Nephron progenitor cell (in vitro differentiated cells): Measurements from ENCODE around the gene SKA3.
"Not testable (repeated sequence)": the region's sequence is repeated elsewhere in the genome, so short reads cannot be mapped to it uniquely, and the experiment has no call there.

Source experiments
- DNase-seq: peaks from one replicate; pipeline ENCODE4 v3.0.0; 2021
- H3K27ac Mint-ChIP-seq: 2 replicates; pipeline ENCODE4 v1.8.0; 2021; ENCODE audit warnings: mild to moderate bottlenecking, moderate library complexity, mixed read lengths
- H3K27me3 Mint-ChIP-seq: 2 replicates; pipeline ENCODE4 v1.8.0; 2021; ENCODE audit warnings: mild to moderate bottlenecking, low read depth, mixed read lengths; ENCODE audit not compliant: poor library complexity
- H3K36me3 Mint-ChIP-seq: 2 replicates; pipeline ENCODE4 v1.8.0; 2021; ENCODE audit warnings: low read depth, mixed read lengths
- H3K4me1 Mint-ChIP-seq: 2 replicates; pipeline ENCODE4 v1.8.0; 2021; ENCODE audit warnings: mixed read lengths
- H3K4me3 Mint-ChIP-seq: 2 replicates; pipeline ENCODE4 v1.8.0; 2021; ENCODE audit warnings: mild to moderate bottlenecking, moderate library complexity, mixed read lengths
- H3K9me3 Mint-ChIP-seq: 2 replicates; pipeline ENCODE4 v1.8.0; 2021; ENCODE audit warnings: mild to moderate bottlenecking, moderate library complexity, mixed read lengths
- TF ChIP-seq, protein P1 (sequence below): fragments of 200-600 bp; sonication (generic); IDR thresholded peaks from 2 replicates; pipeline ENCODE4 v1.5.0; 2021; ENCODE audit warnings: antibody characterized with exemption

The SKA3 gene

DNA sequence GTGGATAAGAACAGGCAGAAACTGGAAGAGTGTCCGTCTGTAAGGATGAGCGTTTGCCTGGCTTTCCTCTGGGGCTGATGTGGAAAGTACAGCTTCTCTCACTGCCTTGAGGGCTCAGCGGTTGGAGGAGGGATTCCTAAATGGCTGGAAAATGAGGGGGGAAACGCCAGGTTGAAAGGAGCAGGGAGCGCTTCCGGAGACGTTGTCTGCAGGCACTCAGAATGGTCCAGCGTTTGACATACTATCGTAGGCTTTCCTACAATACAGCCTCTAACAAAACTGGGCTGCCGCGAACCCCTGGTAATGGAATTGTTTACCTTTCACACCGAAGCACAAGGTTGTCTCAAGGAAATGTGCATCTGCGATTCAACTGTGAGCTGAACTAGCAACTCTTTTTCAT, 40.0 kb upstream of the SKA3 start:
- no peak overlapping the region for H3K27ac Mint-ChIP-seq
- peaks cover 21% of the 10 kb centered on the region for H3K9me3 Mint-ChIP-seq
- peaks cover 5% of the 10 kb centered on the region for H3K4me1 Mint-ChIP-seq
- no peaks in the 10 kb centered on the region for H3K36me3 Mint-ChIP-seq
- TF ChIP-seq, protein P1, sequence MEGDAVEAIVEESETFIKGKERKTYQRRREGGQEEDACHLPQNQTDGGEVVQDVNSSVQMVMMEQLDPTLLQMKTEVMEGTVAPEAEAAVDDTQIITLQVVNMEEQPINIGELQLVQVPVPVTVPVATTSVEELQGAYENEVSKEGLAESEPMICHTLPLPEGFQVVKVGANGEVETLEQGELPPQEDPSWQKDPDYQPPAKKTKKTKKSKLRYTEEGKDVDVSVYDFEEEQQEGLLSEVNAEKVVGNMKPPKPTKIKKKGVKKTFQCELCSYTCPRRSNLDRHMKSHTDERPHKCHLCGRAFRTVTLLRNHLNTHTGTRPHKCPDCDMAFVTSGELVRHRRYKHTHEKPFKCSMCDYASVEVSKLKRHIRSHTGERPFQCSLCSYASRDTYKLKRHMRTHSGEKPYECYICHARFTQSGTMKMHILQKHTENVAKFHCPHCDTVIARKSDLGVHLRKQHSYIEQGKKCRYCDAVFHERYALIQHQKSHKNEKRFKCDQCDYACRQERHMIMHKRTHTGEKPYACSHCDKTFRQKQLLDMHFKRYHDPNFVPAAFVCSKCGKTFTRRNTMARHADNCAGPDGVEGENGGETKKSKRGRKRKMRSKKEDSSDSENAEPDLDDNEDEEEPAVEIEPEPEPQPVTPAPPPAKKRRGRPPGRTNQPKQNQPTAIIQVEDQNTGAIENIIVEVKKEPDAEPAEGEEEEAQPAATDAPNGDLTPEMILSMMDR, result no peak
- no peak for DNase-seq
- H3K4me3 Mint-ChIP-seq, result no peak overlapping the region
- peaks cover 14% of the 10 kb centered on the region for H3K27me3 Mint-ChIP-seq

DNA sequence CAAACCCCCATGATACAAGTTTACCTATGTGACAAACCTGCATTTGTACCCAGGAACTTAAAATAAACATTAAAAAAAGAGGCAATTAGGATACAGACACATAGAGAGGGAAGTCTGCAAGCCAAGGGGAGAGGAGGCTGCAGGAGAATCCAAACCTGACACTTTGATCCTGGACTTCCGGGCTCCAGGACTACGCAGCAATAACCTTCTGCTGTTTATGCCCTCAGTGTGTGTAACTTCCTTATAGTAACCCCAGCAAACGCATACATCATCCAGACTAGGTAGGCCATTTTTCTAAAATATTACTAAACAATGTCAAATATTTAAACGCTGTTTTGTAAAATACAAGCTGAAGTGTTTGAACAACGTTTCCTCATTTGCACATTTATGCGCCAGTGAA, 39.1 kb upstream of the SKA3 start:
- Mint-ChIP-seq H3K9me3 (peaks cover 20% of the 10 kb centered on the region), H3K27me3 (peaks cover 14% of the 10 kb centered on the region)
- not testable (repeated sequence) for DNase-seq, H3K4me3 Mint-ChIP-seq, H3K27ac Mint-ChIP-seq, H3K36me3 Mint-ChIP-seq, H3K4me1 Mint-ChIP-seq

DNA sequence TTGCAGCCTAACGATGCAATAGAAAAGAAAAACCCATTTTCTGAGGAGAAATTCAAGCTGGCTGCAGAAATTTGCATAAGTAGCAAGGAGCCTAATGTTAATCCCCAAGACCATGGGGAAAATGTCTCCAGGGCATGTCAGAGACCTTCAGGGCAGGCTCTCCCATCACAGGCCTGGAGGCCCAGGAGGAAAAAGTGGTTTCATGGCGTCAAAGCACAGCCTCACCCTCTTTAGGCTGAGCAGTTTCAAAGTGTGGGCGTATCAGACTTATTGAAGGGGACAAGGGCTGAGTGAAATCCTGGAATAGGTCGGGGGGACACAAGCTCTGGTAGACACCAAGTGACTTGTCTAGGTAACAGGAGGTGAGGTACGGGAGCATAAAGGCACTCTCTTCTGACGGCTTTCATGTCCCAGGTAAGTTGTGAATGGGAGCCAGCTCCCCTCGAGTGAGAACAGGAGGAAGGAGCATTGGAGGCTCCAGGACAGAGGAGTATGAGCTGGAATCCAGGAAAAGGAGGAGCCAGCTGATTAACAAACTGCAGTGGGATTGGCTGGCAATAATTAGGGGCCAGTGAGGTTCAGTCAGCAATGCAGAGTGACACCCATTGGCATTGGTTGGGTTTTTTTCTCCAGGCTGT, 35.9 kb upstream of the SKA3 start:
- Mint-ChIP-seq H3K4me3 (no peak overlapping the region), H3K4me1 (peaks cover 5% of the 10 kb centered on the region), H3K27ac (no peak overlapping the region), H3K36me3 (no peaks in the 10 kb centered on the region), H3K9me3 (peaks cover 20% of the 10 kb centered on the region), H3K27me3 (peaks cover 7% of the 10 kb centered on the region)
- DNase-seq, result no peak
- TF ChIP-seq, protein P1, result no peak

DNA sequence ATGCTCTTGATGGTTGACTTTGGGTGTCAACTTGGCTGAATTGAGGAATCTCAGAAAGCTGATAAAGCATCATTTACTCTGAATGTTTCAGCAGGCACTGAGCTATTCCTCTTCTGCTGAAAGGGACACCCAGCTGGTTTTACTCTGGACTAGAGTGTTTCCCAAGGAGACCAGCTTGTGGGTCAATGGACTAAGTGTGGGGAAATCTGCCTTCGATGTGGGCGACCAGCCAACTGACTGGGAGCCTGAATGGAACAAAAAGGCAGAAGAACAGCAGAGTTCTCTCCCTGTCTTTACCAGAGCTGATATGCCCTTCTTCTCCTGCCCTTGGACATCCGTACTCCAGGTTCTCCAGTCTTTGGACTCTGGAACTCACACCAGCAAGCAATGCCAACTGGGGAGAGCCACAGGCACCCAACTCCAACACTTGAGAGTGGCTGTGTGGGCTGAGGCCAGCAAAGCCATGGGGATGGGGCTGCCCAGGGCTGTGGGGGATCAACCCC, 32.4 kb upstream of the SKA3 start:
- TF ChIP-seq, protein P1, result no peak
- Mint-ChIP-seq H3K9me3 (peaks cover 30% of the 10 kb centered on the region), H3K4me3 (no peak overlapping the region), H3K36me3 (no peaks in the 10 kb centered on the region), H3K4me1 (no peaks in the 10 kb centered on the region), H3K27me3 (peaks cover 10% of the 10 kb centered on the region), H3K27ac (no peak overlapping the region)
- no peak for DNase-seq

DNA sequence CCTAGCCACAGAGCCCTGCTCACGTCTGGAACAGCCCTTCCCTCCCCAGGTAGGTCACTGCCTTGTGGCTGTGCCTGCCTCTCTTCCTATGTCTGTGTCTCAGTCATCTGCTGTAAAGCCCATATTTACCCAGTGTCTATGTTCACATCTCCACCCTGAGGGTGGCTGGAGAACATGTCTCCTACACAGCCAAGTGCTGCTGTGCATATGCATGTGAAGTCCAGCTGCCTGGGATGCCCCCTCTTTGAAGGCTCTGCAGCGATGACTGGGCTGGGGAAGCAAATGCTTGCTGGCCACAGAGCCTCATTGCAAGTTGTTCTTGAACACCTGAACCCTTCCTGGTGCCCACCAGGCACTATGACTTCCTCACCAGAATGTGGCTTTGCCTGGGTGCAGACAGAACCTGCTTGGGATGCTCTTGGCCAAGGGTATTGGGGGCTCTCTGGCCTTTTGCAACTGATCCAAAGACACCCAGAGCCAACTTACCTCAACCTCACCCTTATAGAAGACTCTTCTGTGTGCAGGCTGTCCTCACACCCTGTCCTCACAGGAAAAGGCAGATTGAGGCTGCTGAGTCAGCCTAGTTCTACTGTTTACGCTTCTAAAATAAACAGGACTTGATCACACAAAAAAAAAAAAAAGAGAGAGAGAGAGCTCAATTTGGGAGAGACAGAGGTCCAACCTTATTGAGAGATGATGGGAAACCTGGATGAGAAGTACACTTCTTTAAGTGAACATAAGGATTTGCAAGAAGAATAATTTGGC, 26.6 kb upstream of the SKA3 start:
- H3K27ac Mint-ChIP-seq, result peak overlapping the region; percentile 55
- H3K36me3 Mint-ChIP-seq, result no peaks in the 10 kb centered on the region
- H3K9me3 Mint-ChIP-seq, result peaks cover 34% of the 10 kb centered on the region
- TF ChIP-seq, protein P1, result no peak
- H3K27me3 Mint-ChIP-seq, result peaks cover 3% of the 10 kb centered on the region
- H3K4me3 Mint-ChIP-seq, result no peak overlapping the region
- no peak for DNase-seq
- H3K4me1 Mint-ChIP-seq, result no peaks in the 10 kb centered on the region

DNA sequence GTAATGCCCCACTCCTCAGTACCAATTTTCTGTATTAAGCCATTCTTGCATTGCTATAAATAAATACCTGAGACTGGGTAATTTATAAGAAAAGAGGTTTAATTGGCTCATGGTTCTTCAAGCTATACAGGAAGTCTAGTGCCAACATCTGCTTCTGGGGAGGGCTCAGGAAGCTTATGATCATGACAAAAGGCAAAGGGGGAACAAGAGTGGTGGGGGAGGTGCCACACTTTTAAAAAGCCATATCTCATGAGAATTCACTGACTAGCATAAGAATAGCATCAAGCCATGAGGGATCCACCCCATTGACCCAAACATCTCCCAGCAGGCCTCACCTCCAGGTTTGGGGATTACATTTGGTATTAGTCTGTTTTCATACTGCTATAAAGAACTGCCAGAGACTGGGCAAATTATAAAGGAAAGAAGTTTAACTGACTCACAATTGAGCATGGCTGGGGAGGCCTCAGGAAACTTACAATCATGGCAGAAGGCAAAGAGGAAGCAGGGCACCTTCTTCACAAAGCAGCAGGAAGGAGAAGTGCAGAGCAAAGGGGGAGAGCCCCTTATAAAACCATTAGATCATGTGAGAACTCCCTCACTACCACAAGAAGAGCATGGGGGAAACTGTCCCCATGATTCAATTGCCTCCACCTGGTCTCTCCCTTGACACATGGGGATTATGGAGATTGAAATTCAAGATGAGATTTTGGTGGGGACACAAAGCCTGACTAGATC, 25.3 kb upstream of the SKA3 start:
- not testable (repeated sequence) for H3K36me3 Mint-ChIP-seq, H3K27ac Mint-ChIP-seq, H3K27me3 Mint-ChIP-seq, DNase-seq, H3K4me1 Mint-ChIP-seq, H3K4me3 Mint-ChIP-seq
- H3K9me3 Mint-ChIP-seq, result peaks cover 34% of the 10 kb centered on the region

DNA sequence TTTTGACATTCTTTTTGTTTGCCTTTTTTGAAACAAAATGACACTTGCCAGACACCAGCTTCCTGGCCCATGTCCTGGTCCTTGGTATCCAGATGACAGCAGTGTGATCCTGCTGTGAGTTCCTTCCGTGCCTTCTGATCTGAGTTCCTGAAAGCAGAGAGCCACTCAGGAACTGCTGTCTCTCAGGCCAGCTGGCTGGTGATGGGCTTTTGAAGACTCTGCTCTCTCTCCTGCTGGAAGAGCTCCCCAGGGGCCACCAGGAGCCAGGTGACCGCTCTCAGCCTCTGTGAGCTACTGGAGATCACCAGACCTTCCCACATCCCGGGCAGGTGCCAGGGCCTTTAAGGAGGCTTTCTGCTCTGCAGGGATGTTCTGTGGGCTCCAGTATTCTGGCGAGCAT, 22.0 kb upstream of the SKA3 start:
- not testable (repeated sequence) for DNase-seq, H3K4me1 Mint-ChIP-seq, H3K4me3 Mint-ChIP-seq, H3K36me3 Mint-ChIP-seq, H3K27ac Mint-ChIP-seq, H3K27me3 Mint-ChIP-seq
- peaks cover 24% of the 10 kb centered on the region for H3K9me3 Mint-ChIP-seq

DNA sequence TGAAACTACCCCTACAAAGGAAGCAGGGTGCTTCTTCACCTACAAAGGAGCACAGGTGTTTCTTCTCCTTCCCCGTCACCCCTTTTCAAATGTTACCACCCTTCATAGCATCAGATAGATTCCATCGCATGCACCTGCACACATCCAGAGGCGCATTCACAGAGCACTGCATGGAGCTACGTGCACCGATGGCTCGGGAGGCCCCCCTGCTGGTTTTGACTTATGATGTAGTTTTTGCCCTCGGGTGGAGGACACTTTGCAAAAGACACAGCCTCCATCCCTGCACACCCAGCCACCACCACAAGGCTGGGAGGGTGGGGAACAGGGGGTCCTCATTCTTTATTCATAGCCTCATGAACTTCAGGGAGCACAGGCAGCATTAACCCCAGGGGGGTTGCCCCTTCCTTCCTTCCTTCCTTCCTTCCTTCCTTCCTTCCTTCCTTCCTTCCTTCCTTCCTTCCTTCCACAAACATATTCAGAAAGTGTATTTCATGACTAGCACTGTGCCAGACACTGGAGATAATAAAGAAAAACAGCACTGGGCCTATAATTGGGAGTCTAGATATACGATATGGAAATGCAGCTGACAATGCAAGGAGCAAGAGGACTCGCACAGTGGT, 21.4 kb upstream of the SKA3 start:
- not testable (repeated sequence) for H3K4me3 Mint-ChIP-seq, H3K4me1 Mint-ChIP-seq, H3K36me3 Mint-ChIP-seq, DNase-seq, H3K27me3 Mint-ChIP-seq
- Mint-ChIP-seq H3K9me3 (peaks cover 27% of the 10 kb centered on the region), H3K27ac (peak overlapping the region; percentile 68)

DNA sequence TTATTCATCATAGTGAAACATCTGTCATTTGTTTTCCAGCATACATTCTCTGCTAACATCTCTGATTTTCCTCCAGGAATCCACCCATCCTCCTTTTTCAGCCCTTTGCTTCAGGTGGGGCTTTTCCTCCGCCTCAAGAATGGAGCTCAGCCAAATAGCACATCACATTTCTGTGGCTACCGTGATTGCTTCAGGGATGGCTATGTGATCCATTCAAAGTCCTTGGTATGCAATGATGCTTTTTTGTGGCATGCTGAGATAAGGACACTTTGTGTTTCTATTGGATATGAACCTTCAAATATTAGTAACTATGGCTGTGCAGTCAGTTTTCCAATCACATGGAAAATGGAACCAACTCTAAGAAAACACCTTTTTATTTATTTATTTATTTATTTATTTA, 18.4 kb upstream of the SKA3 start:
- not testable (repeated sequence) for H3K4me3 Mint-ChIP-seq, H3K27me3 Mint-ChIP-seq, DNase-seq, H3K27ac Mint-ChIP-seq, H3K36me3 Mint-ChIP-seq, H3K4me1 Mint-ChIP-seq
- H3K9me3 Mint-ChIP-seq, result peaks cover 11% of the 10 kb centered on the region

DNA sequence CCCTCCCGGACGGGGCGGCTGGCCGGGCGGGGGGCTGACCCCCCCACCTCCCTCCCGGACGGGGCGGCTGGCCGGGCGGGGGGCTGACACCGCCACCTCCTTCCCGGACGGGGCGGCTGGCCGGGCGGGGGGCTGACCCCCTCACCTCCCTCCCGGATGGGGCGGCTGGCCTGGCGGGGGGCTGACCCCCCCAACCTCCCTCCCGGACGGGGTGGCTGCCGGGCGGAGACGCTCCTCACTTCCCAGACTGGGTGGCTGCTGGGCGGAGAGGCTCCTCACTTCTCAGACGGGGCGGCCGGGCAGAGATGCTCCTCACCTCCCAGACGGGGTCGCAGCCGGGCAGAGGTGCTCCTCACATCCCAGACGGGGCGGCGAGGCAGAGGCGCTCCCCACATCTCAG, 10.1 kb upstream of the SKA3 start:
- peaks cover 30% of the 10 kb centered on the region for H3K36me3 Mint-ChIP-seq
- not testable (repeated sequence) for DNase-seq

More for the DNA sequence above, 10.1 kb upstream of the SKA3 start:
- H3K9me3 Mint-ChIP-seq, result peaks cover 45% of the 10 kb centered on the region
- not testable (repeated sequence) for H3K4me3 Mint-ChIP-seq, H3K27me3 Mint-ChIP-seq, H3K27ac Mint-ChIP-seq, H3K4me1 Mint-ChIP-seq
